GM21381 (cell line): ENCODE measurements around the gene MAP2K1.
A peak's percentile ranks its signal among the peaks of the same experiment; 100 is the strongest.
"Not testable (repeated sequence)": the region's sequence is repeated elsewhere in the genome, so short reads cannot be mapped to it uniquely, and the experiment has no call there.

Experiments used
- ATAC-seq: cut with Tn5 transposase; IDR thresholded peaks from one replicate; pipeline ENCODE4 v1.9.1; 2021; ENCODE audit warnings: mild to moderate bottlenecking, moderate library complexity; ENCODE audit not compliant: unreplicated experiment

MAP2K1 gene

DNA sequence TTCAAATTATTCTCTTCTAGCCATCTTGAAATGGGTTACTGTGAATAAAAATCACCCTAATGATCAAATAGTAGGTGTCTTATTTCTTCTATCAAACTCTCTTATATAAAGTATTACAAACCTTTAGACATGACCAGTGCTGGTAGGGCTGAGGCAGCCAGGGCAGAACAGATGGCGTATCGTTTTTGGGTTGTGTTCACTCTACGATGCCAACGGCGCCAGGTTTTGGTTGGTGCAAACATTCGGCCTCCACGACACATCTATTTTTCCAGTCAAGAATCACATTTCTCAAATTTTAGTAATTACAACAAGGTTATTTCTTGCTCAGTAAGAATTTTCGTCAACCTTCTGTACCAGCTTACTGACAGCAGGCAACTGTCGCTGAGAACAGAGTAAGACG, 115.8 kb downstream of the MAP2K1 start:
- ATAC-seq = no peak

DNA sequence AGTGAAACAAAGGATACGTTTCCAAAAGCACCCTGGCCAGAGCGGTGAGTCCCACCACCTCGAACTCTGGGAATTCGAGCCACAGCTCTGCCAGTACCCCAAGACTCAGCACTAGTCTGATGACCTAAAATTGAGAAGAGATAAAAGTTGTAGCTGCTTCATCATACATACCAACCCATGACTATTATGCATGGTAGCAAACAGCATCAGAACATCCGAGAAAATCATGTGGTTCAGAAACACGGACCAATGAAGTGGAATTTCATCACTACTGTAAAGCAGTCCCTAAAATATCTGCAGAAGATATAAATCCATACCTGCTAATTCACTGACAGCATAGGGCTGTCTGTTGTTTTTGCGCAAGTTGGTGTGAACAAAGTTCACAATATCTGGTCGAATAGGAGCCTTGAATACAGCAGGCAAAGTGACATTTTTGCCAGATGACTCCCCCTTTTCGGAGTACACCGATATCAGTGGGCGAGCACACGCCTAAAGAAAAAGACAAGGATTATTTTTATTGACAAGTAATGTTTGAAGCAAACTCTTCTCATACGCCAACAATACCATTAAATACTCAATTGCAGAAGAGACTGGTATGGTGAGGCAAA, 116.4 kb downstream of the MAP2K1 start:
- ATAC-seq = not testable (repeated sequence)

DNA sequence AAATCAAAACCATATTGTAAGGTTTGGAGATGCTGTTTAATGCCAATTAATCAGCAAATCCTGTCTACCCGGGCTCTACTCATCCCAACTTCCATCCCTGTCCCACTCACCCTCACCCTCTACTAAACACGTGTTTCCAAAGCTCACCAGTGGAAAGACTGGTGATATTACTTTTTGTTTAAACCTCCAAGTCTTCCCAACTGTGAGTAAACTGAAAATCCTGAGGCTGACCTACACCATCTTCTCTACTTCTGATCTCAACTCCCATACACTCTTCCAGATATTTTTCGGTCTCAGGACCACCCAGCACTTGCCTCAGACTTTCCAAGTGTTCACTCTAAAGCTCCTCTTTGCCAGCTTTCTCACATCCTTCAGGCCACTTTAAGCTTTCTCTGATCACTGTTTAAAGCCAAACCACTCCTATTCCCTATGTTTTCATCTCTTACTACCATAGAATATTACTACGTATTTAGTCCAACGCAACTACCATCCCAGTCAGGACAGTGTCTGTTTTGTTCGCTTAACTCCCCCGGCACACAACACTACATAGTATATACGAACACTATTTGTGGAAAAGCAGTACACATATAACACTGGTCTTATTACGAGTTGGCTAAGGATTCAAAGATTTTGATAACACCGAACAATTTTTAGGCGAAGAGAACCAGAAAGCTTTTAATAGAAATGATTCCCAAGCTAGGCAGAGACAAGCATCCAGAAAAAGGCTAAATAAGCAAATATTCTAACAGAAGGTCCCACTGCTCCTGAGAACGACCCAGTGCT, 117.3 kb downstream of the MAP2K1 start:
- ATAC-seq = no peak

DNA sequence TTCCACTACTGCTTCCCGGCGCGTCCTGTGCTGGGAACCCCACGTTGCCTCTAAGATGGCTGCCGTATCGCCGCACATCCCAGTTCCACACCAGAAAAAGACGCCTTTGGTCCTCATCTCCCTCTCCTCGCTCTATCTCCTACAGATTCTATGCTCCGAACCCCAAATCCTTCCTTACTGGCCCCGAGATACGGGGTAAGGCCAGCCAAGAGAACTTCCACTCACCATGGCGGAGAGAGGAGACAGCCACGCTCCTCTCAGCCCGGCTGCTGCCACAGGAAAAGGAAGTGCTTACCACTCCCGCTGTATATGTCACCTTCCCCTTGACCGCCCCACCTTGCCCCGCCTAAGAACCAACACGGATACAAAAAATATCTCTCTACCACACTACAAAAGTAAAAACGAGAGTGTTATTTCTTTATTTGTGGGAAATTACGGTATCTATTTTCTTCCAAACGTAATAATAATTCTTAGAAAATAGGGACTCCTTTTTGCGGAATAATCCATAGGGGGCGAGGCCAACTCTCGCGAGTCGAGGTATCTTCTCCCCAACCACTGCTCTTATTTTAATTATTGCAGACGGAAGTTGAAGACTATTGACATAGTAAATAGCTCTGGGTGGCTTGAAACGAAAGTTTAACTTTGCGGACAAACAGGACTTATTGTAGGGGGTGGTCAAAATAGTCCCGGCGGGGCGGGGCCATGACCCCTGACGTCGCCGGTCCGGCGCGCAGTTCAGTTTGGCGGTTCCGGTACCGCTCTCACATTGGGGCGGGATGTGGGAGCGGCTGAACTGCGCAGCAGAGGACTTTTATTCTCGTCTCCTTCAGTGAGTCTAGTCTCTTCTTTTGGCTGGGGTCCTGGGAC, 118.1 kb downstream of the MAP2K1 start, which contains the start of the genes RPL4 and ZWILCH:
TSS of gene RPL4 (minus strand) at position 293 of the 867 bp plus-strand sequence. CDS start at position 228, 65 bp downstream.
TSS of gene ZWILCH (plus strand) at position 764 of the 867 bp plus-strand sequence. CDS start at position 777, 13 bp downstream.
- ATAC-seq = peak; percentile 81

DNA sequence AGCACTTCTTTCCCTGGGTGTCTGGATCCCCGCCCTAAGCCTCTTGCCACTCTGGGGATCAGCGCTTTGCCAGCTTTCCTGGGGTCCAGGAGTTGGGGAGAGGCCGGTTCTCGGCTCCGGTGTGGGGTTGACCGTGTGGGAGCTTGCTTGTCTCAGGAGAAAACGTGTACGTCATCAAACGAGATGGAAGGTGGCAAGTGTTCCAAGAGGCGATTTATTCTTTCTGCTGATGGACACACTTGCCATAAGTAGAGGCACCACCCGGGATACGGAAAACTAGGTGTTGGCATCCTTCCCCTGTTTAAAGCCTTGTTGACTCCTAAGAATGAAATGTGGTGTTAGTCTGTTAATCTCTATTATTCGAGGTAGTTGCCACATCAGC, 118.7 kb downstream of the MAP2K1 start:
- ATAC-seq = no peak

DNA sequence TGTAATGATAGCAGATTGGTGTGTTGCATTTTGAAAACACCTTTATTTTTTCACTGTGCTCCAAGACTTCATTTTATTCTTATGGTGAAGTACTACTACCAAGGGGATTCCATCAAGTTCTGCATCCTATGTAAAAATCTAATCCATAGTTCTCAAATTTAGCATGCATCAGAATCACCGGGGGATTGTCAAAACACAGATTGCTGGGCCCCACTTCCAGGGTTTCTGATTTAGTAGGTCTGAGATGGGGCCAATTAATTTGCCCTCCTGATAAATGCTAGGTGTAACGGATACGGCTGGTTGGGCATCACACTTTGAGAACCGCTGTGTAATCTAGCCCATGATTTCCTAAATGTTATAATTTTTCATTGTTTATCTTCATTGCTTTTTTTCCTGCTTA, 119.1 kb downstream of the MAP2K1 start:
- no peak for ATAC-seq

DNA sequence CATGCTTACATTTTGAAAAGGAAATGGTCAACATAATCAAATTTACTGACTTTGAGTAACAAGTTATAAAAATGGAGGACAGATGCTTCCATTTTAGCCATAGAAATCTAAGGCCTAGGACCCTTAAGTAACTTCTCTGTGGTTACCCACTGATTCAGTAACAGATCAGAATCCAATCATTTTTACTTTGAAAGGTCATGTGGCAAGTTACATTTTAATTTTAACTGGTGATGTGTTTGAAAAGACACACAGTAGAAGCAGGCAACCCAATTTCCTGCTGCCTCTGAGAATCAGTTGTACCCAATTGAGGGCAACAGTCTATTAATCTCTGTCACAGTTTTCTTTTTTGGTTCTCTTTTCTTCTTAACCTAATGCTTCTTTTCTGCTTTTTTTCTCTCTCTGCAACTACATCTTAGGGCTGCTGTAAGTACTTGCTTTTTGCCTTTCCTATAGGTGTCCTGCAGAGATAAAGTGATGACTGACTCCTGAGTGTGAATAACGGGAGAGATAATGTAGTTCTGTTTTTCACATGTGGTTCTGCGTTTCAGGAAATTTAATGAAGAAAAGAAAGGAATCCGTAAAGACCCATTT, 121.7 kb downstream of the MAP2K1 start:
- ATAC-seq = no peak

DNA sequence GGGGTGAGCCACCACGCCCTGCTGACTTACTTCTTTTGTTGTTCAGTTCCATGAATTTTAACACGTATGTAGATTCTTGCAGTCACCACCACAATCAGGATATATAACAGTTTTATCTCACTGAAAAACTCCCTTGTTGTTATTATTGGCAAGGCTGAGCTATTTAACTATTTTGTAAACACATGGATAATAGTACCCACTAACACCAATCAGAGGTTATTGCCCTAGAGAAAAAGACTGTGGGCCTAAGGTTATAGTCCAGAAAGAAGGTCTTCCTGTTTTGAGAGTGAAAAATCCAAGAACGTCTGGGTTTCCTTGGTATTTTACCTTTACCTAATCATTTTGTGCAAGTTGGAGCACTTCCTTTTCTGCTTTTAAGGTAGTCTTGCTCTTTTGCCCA, 127.9 kb downstream of the MAP2K1 start:
- no peak for ATAC-seq

DNA sequence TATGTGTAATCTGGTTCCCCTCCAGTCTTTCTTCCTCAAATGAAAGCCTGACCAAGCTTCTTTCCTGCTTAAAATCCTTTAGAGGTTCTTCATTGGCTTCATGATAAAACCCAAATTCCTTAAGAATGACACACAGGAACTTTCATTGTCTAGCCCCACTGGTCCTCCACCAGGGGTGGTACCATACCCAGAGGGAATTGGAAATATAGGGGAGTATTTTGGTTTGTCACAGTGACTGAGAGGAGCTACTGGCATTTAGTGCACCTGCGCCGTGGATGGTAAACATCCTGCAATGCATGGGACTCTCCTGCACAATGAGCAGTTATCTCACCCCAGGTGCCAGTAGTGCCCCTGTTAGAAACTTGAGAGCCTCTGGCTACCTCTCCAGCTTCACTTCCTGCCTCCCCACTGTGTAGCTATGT, 129.2 kb downstream of the MAP2K1 start:
- ATAC-seq = no peak

DNA sequence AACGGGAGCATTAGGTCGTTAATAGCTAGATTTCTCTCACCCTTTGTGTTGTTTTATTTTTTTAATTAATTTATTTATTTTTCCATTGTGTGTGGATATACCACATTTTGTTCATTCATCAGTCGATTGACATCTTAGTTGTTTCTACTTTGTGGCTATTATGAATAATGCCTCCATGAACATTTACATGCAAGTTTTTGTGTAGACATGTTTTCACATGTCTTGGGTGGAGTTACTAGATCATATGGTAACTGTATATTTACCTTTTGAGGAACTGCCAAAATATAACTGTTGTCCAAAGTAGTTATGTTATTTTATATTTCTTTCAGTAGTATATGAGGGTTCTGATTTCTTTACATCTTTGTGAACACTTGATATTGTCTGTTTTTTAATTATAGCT, 137.2 kb downstream of the MAP2K1 start:
- ATAC-seq = no peak

DNA sequence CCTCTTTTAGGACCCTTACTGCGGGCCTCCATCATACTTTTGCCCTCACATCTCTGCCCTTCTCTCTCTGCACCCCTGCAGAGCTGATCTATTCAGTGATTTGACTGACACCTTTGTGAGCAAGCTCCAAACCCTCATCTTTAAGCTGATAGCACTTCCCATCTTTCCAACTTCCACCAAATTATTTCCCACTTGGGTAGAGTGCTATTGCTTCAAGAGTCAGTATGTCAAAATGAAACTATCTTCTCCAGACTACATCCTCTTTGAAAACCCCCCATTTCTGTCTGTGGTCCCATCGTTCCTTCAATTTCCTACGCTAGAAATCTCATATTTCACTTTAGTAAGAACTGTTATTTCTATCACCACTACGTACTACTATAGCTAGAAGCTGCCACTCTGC, 138.1 kb downstream of the MAP2K1 start:
- ATAC-seq = no peak

DNA sequence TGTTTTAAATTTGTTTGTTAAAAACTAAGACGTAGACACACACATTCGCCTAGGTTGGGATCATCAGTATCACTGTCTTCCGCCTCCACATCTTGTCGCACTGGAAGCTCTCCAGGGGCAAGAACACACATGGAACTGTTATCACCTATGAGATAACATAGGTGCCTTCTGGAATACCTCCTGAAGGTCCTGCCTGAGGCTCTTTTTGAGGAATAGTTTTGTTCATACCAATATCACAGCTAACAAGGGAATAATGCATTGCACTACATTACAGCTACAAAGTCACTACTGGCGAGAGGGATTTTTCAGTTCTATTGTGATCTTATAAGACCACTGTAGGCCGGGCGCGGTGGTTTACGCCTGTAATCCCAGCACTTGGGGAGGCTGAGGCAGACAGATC, 148.3 kb downstream of the MAP2K1 start:
- ATAC-seq = no peak
